ENCODE data around the gene ARHGEF7. TPM values are rescaled to one million over a fixed set of nuclear protein-coding genes. Genes with fewer than 3 reads are reported as not detected.

ARHGEF7 gene
- total RNA-seq, 1 donor from 2014 or later, result 86.5 TPM

- no peak for DNase-seq (ENCODE audit: low spot score, unreplicated experiment)
- no peaks in the 10 kb centered on the region for H3K9me3 Mint-ChIP-seq (ENCODE audit: low read depth)
These were observed 227.6 kb downstream of the ARHGEF7 start for GRCh38 chr13:111342721-111343120.

DNA sequence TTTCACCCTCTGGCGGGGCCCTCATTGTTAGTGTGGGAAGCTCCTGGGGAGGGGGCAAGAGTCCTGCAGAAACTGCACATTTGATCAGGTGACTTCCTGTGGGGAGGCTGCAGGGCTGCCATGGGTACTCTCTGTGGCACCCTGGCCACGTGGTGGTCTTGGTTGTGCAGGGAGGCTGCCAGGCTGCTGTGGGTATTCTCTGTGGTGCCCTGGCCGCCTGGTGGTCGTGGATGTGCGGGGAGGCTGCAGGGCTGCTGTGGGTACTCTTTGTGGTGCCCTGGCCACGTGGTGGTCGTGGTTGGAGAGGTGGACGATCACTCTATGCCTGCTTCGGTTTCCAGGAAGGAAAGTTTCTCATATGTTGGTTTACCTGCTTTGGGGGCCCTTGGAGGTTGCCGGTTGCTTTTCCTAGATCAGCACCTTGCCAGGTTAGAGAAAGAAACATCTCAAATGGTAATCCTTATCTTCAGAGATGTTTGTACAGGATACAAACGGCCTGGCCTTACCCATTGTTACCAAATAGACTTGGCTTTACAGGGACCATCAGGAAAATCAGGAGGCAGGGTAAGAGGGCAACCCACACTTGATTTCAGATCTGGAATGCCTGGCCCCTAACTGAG is 228.2 kb downstream of the ARHGEF7 start:
- TF ChIP-seq, protein P1, sequence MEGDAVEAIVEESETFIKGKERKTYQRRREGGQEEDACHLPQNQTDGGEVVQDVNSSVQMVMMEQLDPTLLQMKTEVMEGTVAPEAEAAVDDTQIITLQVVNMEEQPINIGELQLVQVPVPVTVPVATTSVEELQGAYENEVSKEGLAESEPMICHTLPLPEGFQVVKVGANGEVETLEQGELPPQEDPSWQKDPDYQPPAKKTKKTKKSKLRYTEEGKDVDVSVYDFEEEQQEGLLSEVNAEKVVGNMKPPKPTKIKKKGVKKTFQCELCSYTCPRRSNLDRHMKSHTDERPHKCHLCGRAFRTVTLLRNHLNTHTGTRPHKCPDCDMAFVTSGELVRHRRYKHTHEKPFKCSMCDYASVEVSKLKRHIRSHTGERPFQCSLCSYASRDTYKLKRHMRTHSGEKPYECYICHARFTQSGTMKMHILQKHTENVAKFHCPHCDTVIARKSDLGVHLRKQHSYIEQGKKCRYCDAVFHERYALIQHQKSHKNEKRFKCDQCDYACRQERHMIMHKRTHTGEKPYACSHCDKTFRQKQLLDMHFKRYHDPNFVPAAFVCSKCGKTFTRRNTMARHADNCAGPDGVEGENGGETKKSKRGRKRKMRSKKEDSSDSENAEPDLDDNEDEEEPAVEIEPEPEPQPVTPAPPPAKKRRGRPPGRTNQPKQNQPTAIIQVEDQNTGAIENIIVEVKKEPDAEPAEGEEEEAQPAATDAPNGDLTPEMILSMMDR (IDR thresholded peaks at IDR 0.05; ENCODE audit: unreplicated experiment), result no peak
- Mint-ChIP-seq H3K4me1 (ENCODE audit: low read depth) (no peaks in the 10 kb centered on the region), H3K27me3 (no peaks in the 10 kb centered on the region), H3K36me3 (ENCODE audit: insufficient read depth) (peaks cover 3% of the 10 kb centered on the region), H3K4me3 (ENCODE audit: low read depth) (no peak overlapping the region), H3K9me3 (ENCODE audit: low read depth) (no peaks in the 10 kb centered on the region), H3K27ac (no peak overlapping the region)
- no peak for DNase-seq (ENCODE audit: low spot score, unreplicated experiment)

More at GRCh38 chr13:111342721-111343120, 227.6 kb downstream of the ARHGEF7 start:
- TF ChIP-seq, protein P1 (IDR thresholded peaks at IDR 0.05; ENCODE audit: unreplicated experiment), result no peak
- Mint-ChIP-seq H3K27ac (no peak overlapping the region), H3K27me3 (no peaks in the 10 kb centered on the region), H3K4me1 (ENCODE audit: low read depth) (no peaks in the 10 kb centered on the region), H3K36me3 (ENCODE audit: insufficient read depth) (peaks cover 5% of the 10 kb centered on the region), H3K4me3 (ENCODE audit: low read depth) (no peak overlapping the region)

DNA sequence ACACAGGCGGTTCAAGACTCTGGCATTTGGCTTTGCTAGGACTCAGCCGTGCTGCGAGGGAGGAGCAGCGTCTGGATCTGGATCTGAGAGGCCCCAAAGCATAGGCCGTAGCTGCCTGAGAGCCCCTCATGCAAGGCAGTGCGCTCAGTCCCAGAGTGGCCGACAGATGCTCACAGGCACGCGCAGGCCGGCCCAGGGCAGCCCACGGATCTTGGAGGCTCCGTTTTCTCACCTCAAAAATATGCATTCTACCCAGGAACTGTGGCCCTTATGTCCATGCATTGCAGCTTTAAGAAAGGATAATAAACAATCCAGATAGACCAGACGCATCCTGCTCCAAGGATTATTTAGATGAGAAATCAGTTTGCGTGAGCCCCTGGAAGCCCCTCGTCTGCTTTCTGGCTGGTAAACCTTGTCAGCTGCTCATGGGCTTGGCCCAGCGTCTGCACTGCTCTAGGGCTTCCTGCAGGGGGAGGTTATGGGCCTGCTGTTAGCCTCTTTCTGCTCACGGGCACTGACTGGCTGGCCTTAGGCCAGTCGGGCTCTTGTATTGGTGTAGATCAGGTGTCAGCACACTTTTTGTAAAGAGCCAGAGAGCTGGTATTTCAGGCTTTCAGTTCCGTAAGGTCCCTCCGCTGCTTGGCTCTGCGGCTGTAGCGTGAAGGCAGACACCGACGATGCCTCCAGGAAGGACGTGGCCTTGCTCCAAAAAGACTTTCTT is 229.5 kb downstream of the ARHGEF7 start:
- Mint-ChIP-seq H3K27me3 (no peaks in the 10 kb centered on the region), H3K4me3 (ENCODE audit: low read depth) (no peak overlapping the region), H3K27ac (no peak overlapping the region), H3K9me3 (ENCODE audit: low read depth) (peaks cover 4% of the 10 kb centered on the region), H3K36me3 (ENCODE audit: insufficient read depth) (peaks cover 2% of the 10 kb centered on the region), H3K4me1 (ENCODE audit: low read depth) (no peaks in the 10 kb centered on the region)
- TF ChIP-seq, protein P1 (IDR thresholded peaks at IDR 0.05; ENCODE audit: unreplicated experiment), result peak; percentile 52
- peak; percentile 27 for DNase-seq (ENCODE audit: low spot score, unreplicated experiment)

GRCh38 chr13:111345682-111346081 is 230.6 kb downstream of the ARHGEF7 start:
- no peak overlapping the region for H3K27ac Mint-ChIP-seq

DNA sequence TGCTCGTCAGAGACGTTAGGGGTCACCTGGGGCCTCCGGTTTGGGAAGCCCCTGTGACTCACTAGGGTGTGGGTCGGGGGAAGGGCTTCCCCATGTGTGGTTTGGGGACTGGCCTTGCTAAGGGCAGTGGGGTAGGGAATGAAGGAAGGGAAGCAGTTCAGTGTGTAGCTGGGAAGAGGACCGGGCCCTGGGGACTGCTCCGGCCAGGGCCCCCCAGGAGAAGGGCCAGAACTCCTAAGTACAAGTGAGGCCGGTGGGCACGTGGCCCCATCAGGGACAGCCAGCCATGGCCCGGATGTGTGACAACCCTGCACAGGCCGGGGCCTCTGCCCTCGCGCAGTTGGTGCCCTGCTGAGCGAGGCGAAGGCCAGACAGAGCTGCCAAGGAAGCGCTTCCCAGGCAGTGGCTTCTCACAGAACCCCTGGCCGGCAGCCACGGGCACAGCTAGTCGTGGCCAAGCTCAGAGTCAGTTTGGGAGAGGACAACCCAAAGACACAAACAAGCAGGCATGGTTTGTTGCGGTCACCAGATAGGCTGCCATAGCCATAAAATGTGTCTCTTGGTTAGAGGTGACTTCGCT is 231.1 kb downstream of the ARHGEF7 start:
- TF ChIP-seq, protein P1 (IDR thresholded peaks at IDR 0.05; ENCODE audit: unreplicated experiment), result no peak

More at GRCh38 chr13:111345682-111346081, 230.6 kb downstream of the ARHGEF7 start:
- Mint-ChIP-seq H3K9me3 (ENCODE audit: low read depth) (peaks cover 4% of the 10 kb centered on the region), H3K4me3 (ENCODE audit: low read depth) (no peak overlapping the region), H3K36me3 (ENCODE audit: insufficient read depth) (peaks cover 2% of the 10 kb centered on the region), H3K27me3 (no peaks in the 10 kb centered on the region), H3K4me1 (ENCODE audit: low read depth) (no peaks in the 10 kb centered on the region)
- TF ChIP-seq, protein P1 (IDR thresholded peaks at IDR 0.05; ENCODE audit: unreplicated experiment), result no peak
- no peak for DNase-seq (ENCODE audit: low spot score, unreplicated experiment)

More for the DNA sequence above, 231.1 kb downstream of the ARHGEF7 start:
- H3K9me3 Mint-ChIP-seq (ENCODE audit: low read depth), result peaks cover 4% of the 10 kb centered on the region
- no peak for DNase-seq (ENCODE audit: low spot score, unreplicated experiment)
- no peaks in the 10 kb centered on the region for H3K4me1 Mint-ChIP-seq (ENCODE audit: low read depth)
- no peak overlapping the region for H3K4me3 Mint-ChIP-seq (ENCODE audit: low read depth)
- H3K27ac Mint-ChIP-seq, result no peak overlapping the region
- no peaks in the 10 kb centered on the region for H3K27me3 Mint-ChIP-seq
- peaks cover 2% of the 10 kb centered on the region for H3K36me3 Mint-ChIP-seq (ENCODE audit: insufficient read depth)

All from progenitor cell of endocrine pancreas (in vitro differentiated cells).